GM18868 (cell line): ENCODE measurements around the gene PXMP4.
"Not testable (repeated sequence)": the region's sequence is repeated elsewhere in the genome, so short reads cannot be mapped to it uniquely, and the experiment has no call there.

Experiments used
- ATAC-seq: cut with Tn5 transposase; IDR thresholded peaks from one replicate; pipeline ENCODE4 v1.9.1; 2021; ENCODE audit warnings: mild to moderate bottlenecking, moderate library complexity; ENCODE audit not compliant: unreplicated experiment

PXMP4 gene

DNA sequence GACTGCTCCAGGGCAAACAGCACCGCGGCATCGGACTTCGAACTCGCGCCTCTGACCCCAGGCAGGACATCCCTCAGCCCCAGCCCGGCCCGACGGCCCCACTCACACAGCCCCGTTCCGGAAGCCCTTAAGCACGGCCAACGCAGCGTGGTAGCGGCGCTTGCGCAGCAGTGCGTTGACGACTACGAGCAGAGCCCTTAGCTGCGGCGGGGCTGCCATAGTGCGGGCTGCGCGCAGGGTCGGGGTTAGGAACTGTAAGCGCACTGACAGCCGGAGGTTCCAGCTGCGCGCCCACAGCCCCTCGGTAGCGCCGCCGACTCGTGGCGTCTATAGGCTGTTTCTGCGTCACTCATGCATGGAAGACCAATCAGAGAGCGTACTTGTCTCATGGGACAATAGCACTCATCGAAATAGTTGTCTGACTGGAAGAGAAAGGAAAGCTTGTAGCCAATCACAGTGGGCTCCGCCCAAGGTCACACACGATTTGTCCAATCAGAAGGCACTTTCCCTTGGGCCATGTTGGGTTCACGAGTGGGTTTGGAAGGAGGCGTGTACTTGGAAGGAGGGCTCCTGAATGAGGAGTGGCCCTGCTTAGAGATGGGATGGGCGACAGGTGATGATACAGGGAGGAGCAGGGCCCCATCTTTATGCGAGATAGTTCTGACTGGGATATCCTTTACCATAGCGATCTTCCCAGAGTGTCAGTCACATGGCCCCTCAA lies at the start of gene PXMP4:
Gene PXMP4 (minus strand): TSS at position 322 of the 721 bp plus-strand sequence. CDS start 103 bp downstream, at position 219.
- ATAC-seq: peak; percentile 92

GRCh38 chr20:33769043-33769442 lies 48.9 kb upstream of the PXMP4 start:
- no peak for ATAC-seq

- no peak for ATAC-seq
Observed at GRCh38 chr20:33767777-33768138, 47.6 kb upstream of the PXMP4 start.

GRCh38 chr20:33766686-33767085 lies 46.6 kb upstream of the PXMP4 start:
- no peak for ATAC-seq

- ATAC-seq: no peak
Observed at GRCh38 chr20:33765592-33765991, 45.5 kb upstream of the PXMP4 start.

DNA sequence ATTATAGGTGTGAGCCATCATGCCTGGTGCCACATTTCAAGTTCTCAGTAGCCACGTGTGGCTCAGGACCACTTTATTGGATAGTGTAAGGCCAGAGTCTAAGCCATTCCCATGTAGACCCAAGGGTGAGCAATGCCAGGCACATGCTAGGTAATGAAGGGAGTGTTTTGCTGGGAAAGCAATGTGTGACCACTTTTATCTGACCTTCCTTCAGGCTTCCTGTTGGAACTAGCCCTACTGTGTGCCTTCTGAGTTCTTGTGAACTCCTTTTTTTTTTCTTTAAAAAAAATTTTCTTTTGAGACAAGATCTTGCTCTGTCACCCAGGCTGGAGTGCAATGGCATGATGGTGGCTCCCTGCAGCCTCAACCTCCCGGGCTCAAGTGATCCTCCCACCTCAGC lies 45.0 kb upstream of the PXMP4 start:
- ATAC-seq: no peak

DNA sequence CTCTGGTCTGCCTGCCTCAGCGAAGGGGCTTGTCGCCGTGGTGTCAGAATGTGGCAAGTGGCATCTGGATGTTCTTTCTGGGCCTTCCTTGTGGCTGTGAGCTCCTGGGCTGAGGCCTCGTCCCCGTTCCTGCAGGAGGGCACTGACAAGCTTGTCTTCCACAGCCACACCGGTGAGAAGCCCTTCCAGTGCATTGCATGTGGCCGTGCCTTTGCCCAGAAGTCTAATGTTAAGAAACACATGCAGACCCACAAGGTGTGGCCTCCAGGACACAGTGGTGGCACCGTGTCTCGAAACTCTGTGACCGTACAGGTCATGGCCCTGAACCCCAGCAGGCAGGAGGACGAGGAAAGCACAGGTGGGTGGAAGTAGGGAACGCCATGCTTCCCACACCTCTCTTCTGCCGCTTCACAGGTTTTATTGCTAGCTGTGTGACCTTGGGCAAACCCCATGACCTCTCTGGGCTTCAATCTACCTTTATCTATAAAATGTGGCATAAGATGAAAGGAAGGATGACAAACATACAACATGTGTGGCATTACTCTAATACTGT lies 41.7 kb upstream of the PXMP4 start:
- ATAC-seq: no peak

- no peak for ATAC-seq
Observed at GRCh38 chr20:33757458-33757857, 37.3 kb upstream of the PXMP4 start.

DNA sequence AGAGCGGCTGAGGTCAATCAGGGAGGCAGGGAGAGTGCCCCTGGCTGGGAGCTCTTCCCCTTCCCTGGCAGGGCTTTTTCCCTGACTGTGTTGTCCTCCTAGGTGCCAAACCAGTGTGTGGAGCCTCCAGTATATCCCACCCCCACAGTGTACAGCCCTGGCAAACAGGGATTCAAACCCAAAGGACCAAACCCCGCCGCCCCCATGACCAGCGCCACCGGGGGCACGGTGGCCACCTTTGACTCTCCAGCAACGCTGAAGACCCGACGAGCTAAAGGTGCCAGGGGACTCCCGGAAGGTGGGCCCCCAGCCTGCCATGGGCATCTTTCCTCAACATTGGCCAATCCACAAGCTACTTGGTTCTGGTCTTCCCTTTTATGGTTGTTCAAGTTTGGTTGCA lies 36.9 kb upstream of the PXMP4 start:
- no peak for ATAC-seq

DNA sequence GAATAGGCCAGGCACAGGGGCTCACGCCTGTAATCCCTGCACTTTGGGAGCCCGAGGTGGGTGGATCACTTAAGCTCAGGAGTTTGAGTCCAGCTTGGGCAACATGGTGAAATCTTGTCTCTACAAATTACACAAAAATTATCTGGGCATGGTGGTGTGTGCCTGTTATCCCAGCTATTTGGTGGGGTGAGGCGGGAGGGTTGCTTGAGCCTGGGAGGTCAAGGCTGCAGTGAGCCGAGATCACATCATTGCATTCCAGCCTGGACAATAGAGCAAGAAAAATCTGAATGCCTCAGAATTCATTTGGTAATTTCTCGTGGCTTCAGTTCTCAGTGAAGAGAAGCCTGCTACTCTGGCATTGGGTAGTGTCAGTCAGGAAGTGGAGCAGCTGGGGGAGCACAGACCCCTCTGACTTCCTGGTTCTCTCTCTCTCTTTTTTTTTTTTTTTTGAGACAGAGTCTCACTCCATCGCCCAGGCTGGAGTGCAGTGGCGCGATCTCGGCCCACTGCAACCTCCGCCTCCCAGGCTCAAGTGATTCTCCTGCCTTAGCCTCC lies 35.9 kb upstream of the PXMP4 start:
- ATAC-seq: not testable (repeated sequence)

DNA sequence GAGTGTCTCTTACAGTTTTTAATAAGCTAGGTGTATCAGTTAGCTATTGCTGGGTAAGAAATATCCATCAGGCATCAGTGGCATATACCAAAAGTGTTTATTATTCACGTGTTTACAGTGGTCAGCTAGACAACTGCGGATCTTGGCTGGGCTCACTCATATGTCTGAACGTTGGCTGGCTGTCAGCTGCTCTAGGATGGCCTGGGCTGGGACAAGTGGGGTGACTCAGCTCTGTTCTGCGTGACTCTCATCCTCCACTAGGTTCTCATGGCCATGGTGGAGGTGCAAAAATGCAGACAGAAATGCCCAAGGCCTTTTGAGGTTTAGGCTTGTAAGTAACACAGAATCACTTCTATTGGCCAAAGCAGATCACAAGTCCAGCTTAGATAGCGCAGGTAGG lies 33.7 kb upstream of the PXMP4 start:
- no peak for ATAC-seq

- ATAC-seq: no peak
Observed at GRCh38 chr20:33753143-33753542, 33.0 kb upstream of the PXMP4 start.

- ATAC-seq: no peak
Observed at GRCh38 chr20:33751775-33752174, 31.7 kb upstream of the PXMP4 start.

- no peak for ATAC-seq
Observed at GRCh38 chr20:33746325-33746998, 26.4 kb upstream of the PXMP4 start.

DNA sequence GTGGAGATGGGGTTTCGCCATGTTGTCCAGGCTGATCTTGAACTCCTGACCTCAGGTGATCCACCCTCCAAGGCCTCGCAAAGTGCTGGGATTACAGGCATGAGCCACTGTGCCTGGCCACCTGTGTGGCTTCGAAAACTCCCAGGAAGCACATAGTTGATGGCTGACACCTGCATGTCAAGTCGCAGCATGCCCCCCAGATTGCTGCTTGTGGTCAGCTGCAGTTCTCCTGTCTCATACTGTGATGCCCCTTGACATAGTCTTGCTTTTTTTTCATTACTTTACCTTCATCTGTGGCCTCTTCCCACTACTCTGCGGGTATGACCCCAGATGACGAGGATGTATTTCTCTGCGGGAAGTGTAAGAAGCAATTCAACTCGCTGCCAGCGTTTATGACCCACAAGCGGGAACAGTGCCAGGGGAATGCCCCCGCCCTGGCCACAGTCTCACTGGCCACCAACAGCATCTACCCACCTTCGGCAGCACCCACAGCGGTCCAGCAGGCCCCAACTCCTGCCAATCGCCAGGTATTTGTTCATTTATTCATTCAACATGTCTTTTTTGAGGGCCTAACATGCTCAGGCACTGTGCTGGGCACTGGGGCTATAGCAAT lies 24.8 kb upstream of the PXMP4 start:
- ATAC-seq: no peak

GRCh38 chr20:33744181-33744580 lies 24.1 kb upstream of the PXMP4 start:
- no peak for ATAC-seq

DNA sequence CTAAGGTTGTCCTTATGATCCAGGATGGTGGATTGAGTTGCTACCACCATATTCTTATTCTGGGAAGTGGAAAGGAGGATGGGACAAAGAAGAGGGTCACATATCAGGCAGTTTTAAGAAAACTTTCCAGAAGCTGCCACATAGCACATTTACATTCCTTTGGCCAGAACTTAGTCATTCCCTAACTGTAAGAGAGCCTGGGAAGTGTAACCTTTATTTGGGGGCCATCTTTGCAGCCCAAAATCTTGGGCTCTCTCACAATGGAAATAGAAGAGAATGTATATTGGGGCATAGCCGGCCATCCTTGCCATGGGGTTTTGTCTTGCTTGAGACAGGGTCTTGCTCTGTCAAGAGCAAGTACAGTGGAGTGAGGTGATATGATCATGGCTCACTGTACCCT lies 20.1 kb upstream of the PXMP4 start:
- no peak for ATAC-seq

GRCh38 chr20:33739493-33739892 lies 19.4 kb upstream of the PXMP4 start:
- ATAC-seq: no peak

- no peak for ATAC-seq
Observed at GRCh38 chr20:33736962-33737361, 16.9 kb upstream of the PXMP4 start.

GRCh38 chr20:33733654-33734576 lies 13.8 kb upstream of the PXMP4 start:
- ATAC-seq: no peak
